Measurements from ENCODE around the gene IGFLR1. TPM values are rescaled to one million over a fixed set of nuclear protein-coding genes. Genes with fewer than 3 reads are reported as not detected.

The IGFLR1 gene
- total RNA-seq, 1 donor from 2014 or later: 16.9 TPM

DNA sequence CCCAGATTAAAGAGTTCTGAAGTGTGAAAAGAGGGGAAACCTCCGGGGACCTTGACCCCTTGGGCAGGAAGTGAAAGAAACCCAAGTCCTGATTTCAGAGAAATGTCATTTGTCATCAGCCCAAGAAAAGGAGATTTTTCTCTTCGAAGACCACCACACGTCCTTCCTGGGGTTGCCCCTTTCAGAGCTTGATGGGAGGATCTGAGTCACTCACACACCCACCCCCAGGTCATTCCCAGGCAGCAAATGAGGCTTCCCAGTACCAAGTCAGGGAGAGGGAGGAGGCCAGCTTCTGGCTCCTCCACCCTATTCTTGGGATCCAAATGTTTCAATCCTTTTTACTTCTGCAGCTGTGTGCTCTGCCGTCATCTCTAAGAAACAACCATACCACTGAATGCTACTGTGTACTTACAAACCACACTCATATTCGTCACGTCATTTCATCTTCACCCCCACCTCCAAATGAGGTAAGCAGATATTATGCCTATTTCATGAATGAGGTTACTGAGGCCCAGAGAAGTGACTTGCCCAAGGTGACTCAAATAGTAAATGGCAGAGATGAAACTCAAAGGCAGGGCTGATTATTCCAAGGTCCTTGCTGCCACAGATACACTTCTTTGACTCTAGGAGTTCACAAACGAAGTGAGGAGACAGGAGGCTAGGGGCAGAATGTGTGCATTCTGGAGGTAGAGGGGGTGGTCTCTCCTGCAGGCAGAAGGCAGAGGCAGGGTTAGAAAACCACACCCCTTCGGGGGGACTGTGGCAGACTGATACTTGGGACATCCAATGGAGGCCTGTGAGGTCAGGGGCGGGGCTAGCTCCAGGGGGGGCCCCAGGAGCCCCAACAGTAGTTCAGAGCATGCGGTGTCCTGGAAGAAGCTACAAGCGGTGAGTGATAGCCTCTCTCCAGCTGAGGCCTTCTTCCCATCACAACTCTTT is 29.4 kb downstream of the IGFLR1 start:
- TF ChIP-seq, protein P1, sequence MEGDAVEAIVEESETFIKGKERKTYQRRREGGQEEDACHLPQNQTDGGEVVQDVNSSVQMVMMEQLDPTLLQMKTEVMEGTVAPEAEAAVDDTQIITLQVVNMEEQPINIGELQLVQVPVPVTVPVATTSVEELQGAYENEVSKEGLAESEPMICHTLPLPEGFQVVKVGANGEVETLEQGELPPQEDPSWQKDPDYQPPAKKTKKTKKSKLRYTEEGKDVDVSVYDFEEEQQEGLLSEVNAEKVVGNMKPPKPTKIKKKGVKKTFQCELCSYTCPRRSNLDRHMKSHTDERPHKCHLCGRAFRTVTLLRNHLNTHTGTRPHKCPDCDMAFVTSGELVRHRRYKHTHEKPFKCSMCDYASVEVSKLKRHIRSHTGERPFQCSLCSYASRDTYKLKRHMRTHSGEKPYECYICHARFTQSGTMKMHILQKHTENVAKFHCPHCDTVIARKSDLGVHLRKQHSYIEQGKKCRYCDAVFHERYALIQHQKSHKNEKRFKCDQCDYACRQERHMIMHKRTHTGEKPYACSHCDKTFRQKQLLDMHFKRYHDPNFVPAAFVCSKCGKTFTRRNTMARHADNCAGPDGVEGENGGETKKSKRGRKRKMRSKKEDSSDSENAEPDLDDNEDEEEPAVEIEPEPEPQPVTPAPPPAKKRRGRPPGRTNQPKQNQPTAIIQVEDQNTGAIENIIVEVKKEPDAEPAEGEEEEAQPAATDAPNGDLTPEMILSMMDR (IDR thresholded peaks at IDR 0.05): no peak
- H3K4me1 ChIP-seq: peaks cover 13% of the 10 kb centered on the region
- H3K9me3 ChIP-seq: no peaks in the 10 kb centered on the region
- ATAC-seq: no peak
- intact Hi-C loops (cut with DNase I): no loop called here
- no peak overlapping the region for H3K4me3 ChIP-seq
- H3K27ac ChIP-seq: no peak overlapping the region
- H3K27me3 ChIP-seq: no peaks in the 10 kb centered on the region
- DNase-seq: no peak
- no peaks in the 10 kb centered on the region for H3K36me3 ChIP-seq

DNA sequence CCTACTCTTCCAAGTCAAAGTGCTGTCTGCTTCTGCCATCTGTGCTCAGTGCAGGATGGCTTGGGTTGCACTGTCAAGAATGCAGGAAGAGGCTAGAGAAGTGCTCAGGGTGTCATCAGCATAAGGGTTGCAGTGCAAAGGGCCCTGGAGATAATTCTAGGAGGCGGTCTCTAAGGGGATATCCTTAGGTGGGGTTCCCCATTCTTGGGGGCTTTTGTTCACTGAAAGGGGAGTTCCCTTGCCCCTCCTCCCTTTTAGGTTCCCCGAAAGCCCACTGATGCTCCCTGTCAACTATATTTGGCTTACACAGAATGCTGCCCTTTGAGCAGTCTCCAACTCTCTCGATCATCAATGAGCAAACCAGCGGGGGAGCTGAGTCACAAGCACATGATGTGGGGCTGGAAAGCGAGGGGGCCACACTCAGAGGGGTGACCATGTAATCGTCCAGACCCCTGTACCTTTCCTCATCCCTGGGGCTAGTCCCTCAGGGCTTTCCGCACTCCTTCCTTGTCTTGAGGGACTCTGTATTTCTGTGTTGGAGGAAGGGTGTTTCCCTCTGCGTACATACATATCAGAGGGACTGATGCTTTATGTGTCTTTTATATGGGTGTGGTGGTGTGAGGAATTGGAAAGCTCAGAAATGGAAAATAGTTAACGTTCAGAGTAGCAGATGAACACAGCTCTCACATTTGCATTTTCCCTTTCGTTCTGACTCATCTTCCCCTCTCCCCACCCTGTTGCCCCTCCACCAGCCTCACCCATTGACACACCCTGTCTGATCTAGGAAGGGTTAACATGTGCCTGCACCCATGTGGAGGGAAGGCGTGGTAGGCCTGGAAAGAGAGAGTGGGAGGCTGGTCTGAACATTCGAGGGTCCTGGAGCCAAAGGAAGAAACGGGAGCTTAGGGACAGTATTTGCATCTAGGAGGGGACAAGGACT is 31.2 kb downstream of the IGFLR1 start:
- TF ChIP-seq, protein P1 (IDR thresholded peaks at IDR 0.05): no peak
- H3K9me3 ChIP-seq: no peaks in the 10 kb centered on the region
- DNase-seq (no peak), ATAC-seq (no peak)
- H3K4me1 ChIP-seq: peaks cover 9% of the 10 kb centered on the region
- no peaks in the 10 kb centered on the region for H3K27me3 ChIP-seq
- H3K4me3 ChIP-seq: no peak overlapping the region
- H3K27ac ChIP-seq: no peak overlapping the region
- intact Hi-C loops (cut with DNase I): no loop called here
- no peaks in the 10 kb centered on the region for H3K36me3 ChIP-seq

DNA sequence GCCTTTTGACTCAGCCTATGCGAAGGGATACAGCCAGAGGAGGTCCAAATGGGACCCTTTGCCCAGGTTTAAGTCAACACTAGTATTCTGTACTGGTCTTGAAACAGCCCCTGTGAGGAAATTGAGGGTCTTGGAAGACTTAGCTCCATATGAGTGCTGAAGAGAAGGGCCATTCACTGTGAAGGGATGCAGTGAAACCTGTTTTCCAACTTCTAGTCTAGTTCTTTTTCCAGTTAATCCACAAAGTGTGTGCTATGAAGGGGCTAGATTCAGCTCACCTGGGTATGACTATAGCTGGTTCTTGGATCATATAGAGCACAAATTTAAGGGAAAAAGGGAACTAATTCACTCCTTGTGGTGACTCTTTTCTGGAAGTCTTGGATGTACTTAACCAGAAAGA is 33.9 kb downstream of the IGFLR1 start:
- no peak overlapping the region for H3K27ac ChIP-seq
- ATAC-seq: no peak
- no peaks in the 10 kb centered on the region for H3K4me1 ChIP-seq
- DNase-seq: no peak
- H3K9me3 ChIP-seq: no peaks in the 10 kb centered on the region
- intact Hi-C loops (cut with DNase I): no loop called here
- TF ChIP-seq, protein P1 (IDR thresholded peaks at IDR 0.05): no peak
- no peaks in the 10 kb centered on the region for H3K27me3 ChIP-seq
- no peak overlapping the region for H3K4me3 ChIP-seq
- H3K36me3 ChIP-seq: no peaks in the 10 kb centered on the region

DNA sequence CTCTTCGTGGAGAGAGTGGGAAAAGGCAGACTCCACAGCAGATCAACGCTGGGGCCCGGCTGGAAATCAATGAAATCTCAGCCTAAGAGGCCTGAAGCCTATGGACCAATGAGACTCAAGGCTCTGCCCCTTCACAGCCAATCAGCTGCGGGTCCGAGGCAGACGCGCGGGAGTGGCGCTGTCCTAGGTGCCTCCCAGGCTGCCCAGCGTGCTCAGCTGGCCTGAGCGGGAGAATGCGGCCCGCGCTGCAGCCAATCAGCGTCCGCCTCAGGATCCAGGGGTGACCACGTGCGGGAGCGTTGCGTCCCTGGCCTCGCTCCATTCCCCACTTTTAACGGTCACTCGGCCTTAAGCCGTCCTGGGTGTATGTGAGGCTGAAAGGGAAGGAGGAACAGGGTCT is 38.0 kb downstream of the IGFLR1 start, which contains the start of gene ZBTB32:
ZBTB32 (plus strand) TSS at position 341 of the 400 bp plus-strand sequence. CDS start 10,069 bp downstream, outside the sequence.
- Histone ChIP-seq H3K36me3 (no peaks in the 10 kb centered on the region), H3K4me1 (peaks cover 12% of the 10 kb centered on the region), H3K9me3 (no peaks in the 10 kb centered on the region), H3K4me3 (no peak within 1 kb of the TSS), H3K27ac (no peak within 1 kb of the TSS), H3K27me3 (no peaks in the 10 kb centered on the region)
- DNase-seq (no peak), ATAC-seq (peak; percentile 5)
- TF ChIP-seq, protein P1 (IDR thresholded peaks at IDR 0.05): no peak
- intact Hi-C loops (cut with DNase I): no loop called here

DNA sequence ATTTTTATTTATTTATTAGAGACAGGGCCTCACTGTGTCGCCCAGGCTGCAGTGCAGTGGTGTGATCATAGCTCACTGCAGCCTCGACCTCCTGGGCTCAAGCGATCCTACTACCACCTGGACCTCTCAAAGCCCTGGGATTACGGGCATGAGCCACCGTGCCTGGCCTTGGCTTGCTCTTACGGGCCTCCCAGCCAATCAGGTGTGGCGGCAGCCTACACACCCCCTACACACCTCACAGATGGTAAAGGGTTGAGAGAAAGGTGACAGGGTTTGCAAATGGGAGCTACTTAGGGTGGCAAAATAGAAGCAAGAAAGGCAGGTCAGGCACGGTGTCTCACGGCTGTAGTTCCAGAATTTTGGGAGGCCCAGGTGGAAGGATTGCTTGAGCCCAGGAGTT is 38.9 kb downstream of the IGFLR1 start:
- no peak overlapping the region for H3K27ac ChIP-seq
- no peaks in the 10 kb centered on the region for H3K9me3 ChIP-seq
- H3K27me3 ChIP-seq: no peaks in the 10 kb centered on the region
- intact Hi-C loops (cut with DNase I): no loop called here
- peaks cover 12% of the 10 kb centered on the region for H3K4me1 ChIP-seq
- ATAC-seq (no peak), DNase-seq (no peak)
- peak overlapping the region; percentile 73 for H3K4me3 ChIP-seq
- H3K36me3 ChIP-seq: no peaks in the 10 kb centered on the region
- TF ChIP-seq, protein P1 (IDR thresholded peaks at IDR 0.05): no peak

All from upper lobe of right lung (tissue), 1 donor.